DMS153 treated with DMSO at 0.1 percent for 48 hours (cell line): ENCODE results near the gene NAV1.
"Not testable (repeated sequence)": the region's sequence is repeated elsewhere in the genome, so short reads cannot be mapped to it uniquely, and the experiment has no call there.

Experiments
- DNase-seq: peaks from one replicate; lab custom pipeline; 2025; ENCODE audit not compliant: unreplicated experiment; lab: John Stamatoyannopoulos, UW

The NAV1 gene

GRCh38 chr1:201545851-201546492 lies 7.0 kb downstream of the NAV1 start:
- DNase-seq = no peak

GRCh38 chr1:201549522-201549921 lies 10.6 kb downstream of the NAV1 start:
- not testable (repeated sequence) for DNase-seq

- DNase-seq = no peak
Observed at GRCh38 chr1:201551096-201551495, 12.2 kb downstream of the NAV1 start.

GRCh38 chr1:201551877-201552731 lies 13.2 kb downstream of the NAV1 start:
- no peak for DNase-seq

- DNase-seq = no peak
Observed at GRCh38 chr1:201552941-201553351, 14.0 kb downstream of the NAV1 start.

- DNase-seq = no peak
Observed at GRCh38 chr1:201553496-201554189, 14.7 kb downstream of the NAV1 start.

- DNase-seq = no peak
Observed at GRCh38 chr1:201554190-201554600, 15.3 kb downstream of the NAV1 start.

GRCh38 chr1:201554789-201555592 lies 16.1 kb downstream of the NAV1 start:
- no peak for DNase-seq

- no peak for DNase-seq
Observed at GRCh38 chr1:201555593-201555945, 16.6 kb downstream of the NAV1 start.

- no peak for DNase-seq
Observed at GRCh38 chr1:201556841-201557571, 18.1 kb downstream of the NAV1 start.

GRCh38 chr1:201557572-201557958 lies 18.6 kb downstream of the NAV1 start:
- DNase-seq = no peak

- DNase-seq = peak; percentile 91
Observed at GRCh38 chr1:201559679-201560162, 20.8 kb downstream of the NAV1 start.

- no peak for DNase-seq
Observed at GRCh38 chr1:201560328-201561194, 21.6 kb downstream of the NAV1 start.

GRCh38 chr1:201561195-201561564 lies 22.3 kb downstream of the NAV1 start:
- no peak for DNase-seq

GRCh38 chr1:201561601-201562000 lies 22.7 kb downstream of the NAV1 start:
- no peak for DNase-seq

- no peak for DNase-seq
Observed at GRCh38 chr1:201562257-201562656, 23.3 kb downstream of the NAV1 start.

GRCh38 chr1:201562659-201563405 lies 23.9 kb downstream of the NAV1 start:
- DNase-seq = no peak

GRCh38 chr1:201563406-201563780 lies 24.5 kb downstream of the NAV1 start:
- no peak for DNase-seq

- no peak for DNase-seq
Observed at GRCh38 chr1:201563941-201564340, 25.0 kb downstream of the NAV1 start.
